Lower lobe of right lung (tissue), 2 donors: ENCODE measurements around the gene KBTBD4. TPM values are rescaled to one million over a fixed set of nuclear protein-coding genes. Genes with fewer than 3 reads are reported as not detected.
"Not testable (repeated sequence)": the region's sequence is repeated elsewhere in the genome, so short reads cannot be mapped to it uniquely, and the experiment has no call there.

Experiments used
- ATAC-seq, 2 donors: fragments of 200-7000 bp; cut with Tn5 transposase; one replicate each; pipeline ENCODE4 v1.9.1; 2020 to 2022; ENCODE audit warnings: mild to moderate bottlenecking in 2 of 2, moderate library complexity in 2 of 2
- DNase-seq: peaks from one replicate; pipeline ENCODE4 v3.0.0-alpha.2; 2020
- H3K27ac ChIP-seq: fragments of 200-600 bp; one replicate; pipeline ENCODE4 v1.8.0; 2022
- H3K27me3 ChIP-seq: fragments of 200-600 bp; one replicate; pipeline ENCODE4 v1.8.0; 2022; ENCODE audit warnings: low read depth
- H3K36me3 ChIP-seq: fragments of 200-600 bp; one replicate; pipeline ENCODE4 v1.8.0; 2022; ENCODE audit warnings: mild to moderate bottlenecking
- H3K4me1 ChIP-seq: fragments of 200-600 bp; one replicate; pipeline ENCODE4 v1.8.0; 2022
- H3K4me3 ChIP-seq: fragments of 200-600 bp; one replicate; pipeline ENCODE4 v1.8.0; 2022; ENCODE audit warnings: mild to moderate bottlenecking
- H3K9me3 ChIP-seq: fragments of 200-600 bp; one replicate; pipeline ENCODE4 v1.8.0; 2022
- CTCF ChIP-seq: fragments of 200-600 bp; IDR thresholded peaks from one replicate; pipeline ENCODE4 v1.8.0; 2022; ENCODE audit warnings: antibody characterized with exemption, mild to moderate bottlenecking
- intact Hi-C: fragments of 100-400 bp; cut with DNase I; formaldehyde crosslinking; loops from one replicate; pipeline ENCODE4 v1.11.0; 2022
- total RNA-seq: library from RNA; stranded (reverse); fragmentation: NEBNext Ultra II Directional; extraction: Animal tissue kit (Norgen Biotek cat#: 25700); gene quantifications from one replicate; pipeline ENCODE4 v1.2.1, GENCODE V29; 2021
- donor health status: DM: no; HTN: yes; CAD: no; lungs with severe emphysema.

Gene KBTBD4
- total RNA-seq, 1 donor from 2014 or later: 13.4 TPM

DNA sequence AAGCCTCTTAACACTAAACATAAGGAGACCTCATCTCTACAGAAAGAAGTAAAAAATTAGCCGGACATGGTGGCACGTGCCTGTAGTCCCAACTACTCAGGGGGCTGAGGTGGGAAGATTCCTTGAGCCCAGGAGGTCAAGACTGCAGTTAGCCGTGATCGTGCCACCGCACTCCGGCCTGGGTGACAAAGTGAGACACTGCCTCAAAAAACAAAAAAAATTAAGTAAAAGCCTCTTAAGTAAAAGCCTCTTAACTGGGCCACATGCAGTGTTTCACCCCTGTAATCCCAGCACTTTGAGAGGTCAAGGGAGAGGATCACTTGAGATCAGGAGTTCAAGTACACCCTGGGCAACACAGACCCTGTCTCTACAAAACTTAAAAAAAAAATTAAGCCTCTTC is 51.6 kb downstream of the KBTBD4 start:
- TF ChIP-seq CTCF: no peak
- DNase-seq (no peak), ATAC-seq (no peak)
- no peak overlapping the region for H3K27ac ChIP-seq
- no peaks in the 10 kb centered on the region for H3K9me3 ChIP-seq
- peaks cover 59% of the 10 kb centered on the region for H3K4me1 ChIP-seq
- H3K4me3 ChIP-seq: no peak overlapping the region
- no peaks in the 10 kb centered on the region for H3K27me3 ChIP-seq
- peaks cover 7% of the 10 kb centered on the region for H3K36me3 ChIP-seq
- intact Hi-C loops: no loop called here

GRCh38 chr11:47526032-47526431 is 52.7 kb downstream of the KBTBD4 start:
- H3K27me3 ChIP-seq, H3K9me3 ChIP-seq, DNase-seq, ATAC-seq, H3K36me3 ChIP-seq, intact Hi-C loops, H3K4me3 ChIP-seq, H3K27ac ChIP-seq: not testable (repeated sequence)
- H3K4me1 ChIP-seq: peaks cover 57% of the 10 kb centered on the region

GRCh38 chr11:47524291-47524874 is 54.4 kb downstream of the KBTBD4 start:
- intact Hi-C loops: no loop called here
- Histone ChIP-seq H3K4me3 (no peak overlapping the region), H3K9me3 (no peaks in the 10 kb centered on the region), H3K36me3 (peaks cover 7% of the 10 kb centered on the region), H3K27me3 (no peaks in the 10 kb centered on the region), H3K27ac (peak overlapping the region; percentile 72), H3K4me1 (peaks cover 59% of the 10 kb centered on the region)
- DNase-seq (no peak), ATAC-seq (peak; percentile 48 to 67)
- no peak for TF ChIP-seq CTCF

GRCh38 chr11:47523490-47524225 is 55.1 kb downstream of the KBTBD4 start:
- intact Hi-C loops: no loop called here
- Histone ChIP-seq H3K36me3 (peaks cover 7% of the 10 kb centered on the region), H3K9me3 (no peaks in the 10 kb centered on the region), H3K27ac (peak overlapping the region; percentile 72), H3K4me3 (no peak overlapping the region), H3K27me3 (no peaks in the 10 kb centered on the region), H3K4me1 (peaks cover 63% of the 10 kb centered on the region)
- TF ChIP-seq CTCF: no peak
- ATAC-seq (peak; percentile 89 to 92), DNase-seq (no peak)

Other genes with a start within 250 kb of the KBTBD4 start
- 0.86 TPM for gene MYBPC3, start 226.3 kb downstream of the KBTBD4 start, total RNA-seq
- 295 TPM for gene SPI1, start 200.4 kb downstream of the KBTBD4 start, total RNA-seq
- 48.0 TPM for gene SLC39A13, start 170.4 kb downstream of the KBTBD4 start, total RNA-seq
- 77.1 TPM for gene PSMC3, start 152.5 kb downstream of the KBTBD4 start, total RNA-seq
- 1.2 TPM for gene RAPSN, start 129.8 kb downstream of the KBTBD4 start, total RNA-seq
- 105 TPM for gene CELF1, start 25.8 kb downstream of the KBTBD4 start, total RNA-seq
- gene PTPMT1, start 13.4 kb downstream of the KBTBD4 start, total RNA-seq: 78.1 TPM
- 79.0 TPM for gene NDUFS3, start 104 bp upstream of the KBTBD4 start, total RNA-seq
- gene FAM180B, start 7.7 kb upstream of the KBTBD4 start, total RNA-seq: 0.53 TPM
- 1.3 TPM for gene C1QTNF4, start 15.4 kb upstream of the KBTBD4 start, total RNA-seq
- gene MTCH2, start 63.6 kb upstream of the KBTBD4 start, total RNA-seq: 53.1 TPM
- 6.0 TPM for gene AGBL2, start 136.4 kb upstream of the KBTBD4 start, total RNA-seq
- 87.3 TPM for gene FNBP4, start 188.4 kb upstream of the KBTBD4 start, total RNA-seq